ENCODE measurements around the gene LMF1.

LMF1 gene

DNA sequence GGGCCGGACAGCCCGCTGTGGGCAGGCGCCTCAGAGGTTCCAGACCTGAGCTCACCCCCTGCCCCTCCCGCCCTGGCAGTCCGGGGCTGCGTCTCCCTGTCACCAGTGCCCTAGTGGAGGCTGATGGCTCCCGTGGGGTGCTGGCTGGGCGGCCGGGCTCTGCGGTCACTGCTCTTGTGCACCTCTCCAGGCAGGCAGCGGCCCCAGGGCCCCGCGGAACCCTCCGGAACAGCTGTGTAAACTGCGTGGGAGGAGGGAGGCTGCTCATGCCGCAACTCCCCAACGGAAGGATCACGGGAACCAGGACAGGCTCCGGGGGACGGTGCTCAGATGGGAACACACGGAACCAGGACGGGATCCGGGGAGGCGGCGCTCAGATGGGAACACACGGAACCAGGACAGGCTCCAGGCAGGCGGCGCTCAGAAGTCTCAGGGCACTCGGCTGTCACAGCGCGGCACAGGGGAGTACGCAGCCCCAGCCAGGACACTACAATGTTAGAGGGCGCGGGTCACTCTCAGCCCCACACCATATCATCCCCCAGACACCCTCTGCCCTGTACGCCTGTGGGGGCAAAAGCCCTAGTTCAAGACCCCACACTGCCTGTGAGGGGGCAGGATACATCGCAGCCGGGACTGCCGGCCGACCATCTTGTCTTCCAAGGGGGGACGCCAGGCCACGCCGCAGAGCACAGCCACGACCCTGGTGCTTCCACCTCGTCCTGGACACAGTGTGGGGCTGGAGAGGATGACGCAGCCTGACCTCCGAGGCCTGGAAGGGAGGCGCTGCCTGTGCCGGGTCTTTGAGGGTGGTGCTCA is 96.2 kb downstream of the LMF1 start:
- Histone ChIP-seq H3K27me3 (ENCODE audit: insufficient read depth, low read length) (no peaks in the 10 kb centered on the region), H3K4me3 (ENCODE audit: low read length) (no peak overlapping the region), H3K9me3 (ENCODE audit: low read length) (peaks cover 2% of the 10 kb centered on the region), H2AFZ (ENCODE audit: low read depth, low read length) (no peak overlapping the region), H3K36me3 (ENCODE audit: insufficient read depth, low read length) (peaks cover 3% of the 10 kb centered on the region), H3K4me1 (ENCODE audit: insufficient read depth, low read length) (no peaks in the 10 kb centered on the region)

DNA sequence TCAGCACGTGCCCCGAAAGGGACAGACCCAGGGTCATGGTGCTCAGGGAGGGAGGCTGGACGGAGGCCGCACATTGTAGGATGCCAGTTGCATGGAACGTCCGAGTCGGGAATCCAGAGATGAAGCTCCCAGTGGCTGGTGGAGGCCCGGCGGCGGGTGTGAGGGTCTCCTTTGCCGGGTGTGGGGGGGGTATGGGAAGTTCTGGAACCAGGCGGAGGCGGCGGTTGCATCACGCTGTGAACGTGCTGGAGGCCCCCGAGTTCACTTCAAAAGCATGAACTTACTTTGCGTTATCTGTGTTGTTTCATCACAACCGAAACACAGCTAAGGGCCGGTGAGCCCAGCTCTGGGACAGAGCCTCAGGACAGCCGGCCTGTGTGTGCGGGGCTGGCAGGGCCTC is 96.9 kb downstream of the LMF1 start:
- H2AFZ ChIP-seq (ENCODE audit: low read depth, low read length), result no peak overlapping the region
- H3K27me3 ChIP-seq (ENCODE audit: insufficient read depth, low read length), result no peaks in the 10 kb centered on the region
- no peak overlapping the region for H3K4me3 ChIP-seq (ENCODE audit: low read length)
- H3K9me3 ChIP-seq (ENCODE audit: low read length), result peaks cover 2% of the 10 kb centered on the region
- H3K4me1 ChIP-seq (ENCODE audit: insufficient read depth, low read length), result no peaks in the 10 kb centered on the region
- peaks cover 3% of the 10 kb centered on the region for H3K36me3 ChIP-seq (ENCODE audit: insufficient read depth, low read length)

DNA sequence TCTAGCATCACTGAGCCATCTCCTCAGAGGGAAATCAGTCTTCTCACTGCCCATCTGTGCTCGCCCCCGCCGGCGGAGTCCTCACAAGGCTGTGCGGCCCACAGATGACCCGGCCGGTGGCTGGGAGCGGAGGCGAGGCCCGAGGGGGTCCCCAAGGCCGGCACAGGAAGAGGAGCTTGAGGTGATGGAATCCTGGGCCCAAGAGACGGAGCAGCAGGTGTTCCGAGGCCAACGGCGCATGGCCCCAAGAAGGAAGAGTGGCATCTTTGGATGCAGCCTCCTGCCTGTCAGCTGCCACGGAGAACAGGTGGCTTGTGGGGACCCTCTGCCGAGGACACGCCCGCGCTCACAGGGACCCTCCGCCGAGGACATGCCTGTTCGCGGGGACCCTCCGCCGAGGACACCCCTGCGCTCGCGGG is 97.5 kb downstream of the LMF1 start:
- H3K9me3 ChIP-seq (ENCODE audit: low read length), result peaks cover under 1% of the 10 kb centered on the region
- H3K4me1 ChIP-seq (ENCODE audit: insufficient read depth, low read length), result no peaks in the 10 kb centered on the region
- no peak overlapping the region for H2AFZ ChIP-seq (ENCODE audit: low read depth, low read length)
- H3K36me3 ChIP-seq (ENCODE audit: insufficient read depth, low read length), result peaks cover 3% of the 10 kb centered on the region
- H3K4me3 ChIP-seq (ENCODE audit: low read length), result no peak overlapping the region
- no peaks in the 10 kb centered on the region for H3K27me3 ChIP-seq (ENCODE audit: insufficient read depth, low read length)

GRCh38 chr16:872436-873242 is 98.1 kb downstream of the LMF1 start:
- Histone ChIP-seq H3K4me3 (ENCODE audit: low read length) (no peak overlapping the region), H2AFZ (ENCODE audit: low read depth, low read length) (no peak overlapping the region), H3K4me1 (ENCODE audit: insufficient read depth, low read length) (no peaks in the 10 kb centered on the region), H3K27me3 (ENCODE audit: insufficient read depth, low read length) (no peaks in the 10 kb centered on the region), H3K36me3 (ENCODE audit: insufficient read depth, low read length) (peaks cover 3% of the 10 kb centered on the region), H3K9me3 (ENCODE audit: low read length) (no peaks in the 10 kb centered on the region)

GRCh38 chr16:871562-872345 is 99.0 kb downstream of the LMF1 start:
- Histone ChIP-seq H2AFZ (ENCODE audit: low read depth, low read length) (no peak overlapping the region), H3K9me3 (ENCODE audit: low read length) (no peaks in the 10 kb centered on the region), H3K4me1 (ENCODE audit: insufficient read depth, low read length) (no peaks in the 10 kb centered on the region), H3K27me3 (ENCODE audit: insufficient read depth, low read length) (no peaks in the 10 kb centered on the region), H3K36me3 (ENCODE audit: insufficient read depth, low read length) (peaks cover 3% of the 10 kb centered on the region), H3K4me3 (ENCODE audit: low read length) (no peak overlapping the region)

GRCh38 chr16:870856-871561 is 99.8 kb downstream of the LMF1 start:
- no peaks in the 10 kb centered on the region for H3K9me3 ChIP-seq (ENCODE audit: low read length)
- H2AFZ ChIP-seq (ENCODE audit: low read depth, low read length), result no peak overlapping the region
- H3K4me3 ChIP-seq (ENCODE audit: low read length), result no peak overlapping the region
- H3K4me1 ChIP-seq (ENCODE audit: insufficient read depth, low read length), result no peaks in the 10 kb centered on the region
- peaks cover 3% of the 10 kb centered on the region for H3K36me3 ChIP-seq (ENCODE audit: insufficient read depth, low read length)
- H3K27me3 ChIP-seq (ENCODE audit: insufficient read depth, low read length), result no peaks in the 10 kb centered on the region

DNA sequence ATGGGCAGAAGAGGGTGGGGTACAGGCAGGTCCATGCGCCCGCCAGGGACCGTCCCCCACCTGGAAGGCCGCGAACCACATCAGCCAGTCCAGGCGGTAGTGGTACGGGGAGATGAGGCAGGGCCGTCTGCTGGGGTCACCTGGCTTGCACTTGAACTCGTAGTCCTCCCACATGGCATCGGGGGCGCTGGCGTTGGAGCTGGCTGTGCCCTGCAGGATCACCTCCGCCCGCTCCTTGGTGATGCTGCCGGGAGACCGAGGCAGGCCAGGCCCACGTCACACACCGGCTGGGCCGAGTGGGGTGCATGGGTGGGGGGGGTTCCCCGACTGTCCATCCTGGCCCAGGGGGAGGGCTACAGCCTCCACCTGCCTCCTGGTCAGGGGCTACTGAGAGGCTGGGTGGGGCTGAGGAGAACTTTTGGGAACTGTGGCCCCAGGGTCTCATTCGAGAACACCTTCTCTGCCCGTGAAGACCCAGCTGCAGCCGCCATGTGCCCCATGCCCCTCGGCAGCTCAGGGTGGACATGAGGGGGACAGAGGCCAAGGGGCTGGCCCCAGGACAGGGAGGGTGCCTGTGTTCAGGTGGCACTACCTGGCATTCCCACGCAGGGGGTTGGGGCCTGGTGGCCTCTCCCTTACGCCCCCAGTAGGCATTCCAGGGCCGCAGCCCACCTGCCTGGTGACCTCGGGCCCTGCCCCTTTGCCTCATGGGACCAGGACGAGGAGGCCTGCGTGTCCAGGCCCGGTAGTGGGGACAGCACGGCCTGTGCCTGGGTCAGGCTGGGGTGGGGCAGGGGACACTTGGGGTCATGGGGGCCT is 100.8 kb downstream of the LMF1 start:
- Histone ChIP-seq H3K36me3 (ENCODE audit: insufficient read depth, low read length) (peaks cover 3% of the 10 kb centered on the region), H3K4me1 (ENCODE audit: insufficient read depth, low read length) (no peaks in the 10 kb centered on the region), H3K4me3 (ENCODE audit: low read length) (no peak overlapping the region), H3K27me3 (ENCODE audit: insufficient read depth, low read length) (no peaks in the 10 kb centered on the region), H2AFZ (ENCODE audit: low read depth, low read length) (no peak overlapping the region), H3K9me3 (ENCODE audit: low read length) (no peaks in the 10 kb centered on the region)

DNA sequence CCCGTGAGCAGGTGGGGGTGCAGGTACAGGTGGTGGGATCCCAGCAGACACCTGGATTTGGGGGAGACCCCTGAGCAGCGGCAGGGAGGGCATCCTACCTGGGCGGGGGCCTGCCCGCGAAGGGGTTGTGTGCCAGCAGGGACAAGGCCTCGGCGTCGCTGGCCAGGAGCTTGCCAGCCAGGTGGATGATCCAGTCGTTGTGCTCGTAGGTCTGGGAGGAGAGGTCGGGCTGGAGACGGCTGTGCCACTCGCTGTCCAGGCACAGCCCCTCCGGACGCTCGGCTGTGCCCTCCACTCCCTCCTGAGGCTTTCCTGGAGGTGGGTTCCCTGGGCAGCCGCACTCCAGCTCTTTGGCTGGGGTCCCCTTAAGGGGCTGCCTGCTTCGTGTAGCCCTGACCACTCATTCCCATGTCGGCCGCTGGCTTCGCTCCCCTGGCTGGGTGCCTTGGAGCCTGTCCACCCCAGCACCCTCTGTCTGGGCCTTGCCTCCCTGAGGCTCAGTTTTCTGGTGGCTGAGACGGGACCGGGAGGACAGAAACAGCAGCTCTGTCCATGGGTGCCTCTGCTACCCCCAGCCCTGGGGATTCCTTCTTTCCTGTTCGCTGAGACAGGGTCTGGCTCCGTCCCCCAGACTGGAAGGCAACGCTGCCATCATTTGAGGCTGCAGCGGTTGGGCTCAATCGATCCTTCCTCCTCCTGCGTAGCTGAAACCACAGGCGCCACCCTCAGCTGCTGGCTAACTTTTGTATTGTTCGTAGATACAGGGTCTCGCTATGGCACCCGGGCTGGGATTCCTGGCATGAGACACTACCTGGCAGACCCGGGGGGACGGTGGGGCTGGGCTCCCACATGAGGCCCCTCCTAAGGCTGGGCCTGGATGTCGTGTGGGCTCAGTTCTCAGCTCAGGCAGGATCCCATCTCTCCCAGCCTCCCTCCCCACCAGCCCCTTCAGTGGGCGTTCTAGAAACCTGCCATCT is 101.7 kb downstream of the LMF1 start:
- Histone ChIP-seq H3K9me3 (ENCODE audit: low read length) (no peaks in the 10 kb centered on the region), H3K4me3 (ENCODE audit: low read length) (no peak overlapping the region), H3K27me3 (ENCODE audit: insufficient read depth, low read length) (no peaks in the 10 kb centered on the region), H3K36me3 (ENCODE audit: insufficient read depth, low read length) (peaks cover 3% of the 10 kb centered on the region), H2AFZ (ENCODE audit: low read depth, low read length) (no peak overlapping the region), H3K4me1 (ENCODE audit: insufficient read depth, low read length) (no peaks in the 10 kb centered on the region)

DNA sequence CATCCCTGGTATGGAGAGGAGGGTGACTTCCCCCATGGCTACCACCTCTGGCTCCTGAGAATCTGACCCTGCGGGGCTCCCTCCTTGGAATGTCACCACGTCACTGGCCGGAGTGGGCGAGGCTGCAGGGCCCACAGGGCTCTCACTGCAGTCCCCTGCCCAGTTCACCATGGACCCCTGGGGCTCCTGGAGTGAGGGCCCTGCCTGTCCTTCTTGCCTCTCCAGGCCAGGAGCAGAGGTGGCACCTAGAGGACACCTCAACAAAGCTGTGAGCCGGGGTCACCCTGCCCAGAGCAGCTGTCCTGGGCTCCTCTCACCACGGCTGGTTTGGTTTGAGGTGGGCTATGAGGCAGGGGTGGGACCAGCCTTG is 102.4 kb downstream of the LMF1 start:
- Histone ChIP-seq H3K36me3 (ENCODE audit: insufficient read depth, low read length) (peaks cover 3% of the 10 kb centered on the region), H3K9me3 (ENCODE audit: low read length) (no peaks in the 10 kb centered on the region), H3K4me3 (ENCODE audit: low read length) (no peak overlapping the region), H3K4me1 (ENCODE audit: insufficient read depth, low read length) (no peaks in the 10 kb centered on the region), H2AFZ (ENCODE audit: low read depth, low read length) (no peak overlapping the region), H3K27me3 (ENCODE audit: insufficient read depth, low read length) (no peaks in the 10 kb centered on the region)

- no peak overlapping the region for H2AFZ ChIP-seq (ENCODE audit: low read depth, low read length)
- H3K9me3 ChIP-seq (ENCODE audit: low read length), result no peaks in the 10 kb centered on the region
- no peaks in the 10 kb centered on the region for H3K27me3 ChIP-seq (ENCODE audit: insufficient read depth, low read length)
- no peaks in the 10 kb centered on the region for H3K4me1 ChIP-seq (ENCODE audit: insufficient read depth, low read length)
- H3K36me3 ChIP-seq (ENCODE audit: insufficient read depth, low read length), result peaks cover 3% of the 10 kb centered on the region
- no peak overlapping the region for H3K4me3 ChIP-seq (ENCODE audit: low read length)
Observed at GRCh38 chr16:867421-868385, 103.1 kb downstream of the LMF1 start.
